ENCODE results near the gene PRR5.

DNA sequence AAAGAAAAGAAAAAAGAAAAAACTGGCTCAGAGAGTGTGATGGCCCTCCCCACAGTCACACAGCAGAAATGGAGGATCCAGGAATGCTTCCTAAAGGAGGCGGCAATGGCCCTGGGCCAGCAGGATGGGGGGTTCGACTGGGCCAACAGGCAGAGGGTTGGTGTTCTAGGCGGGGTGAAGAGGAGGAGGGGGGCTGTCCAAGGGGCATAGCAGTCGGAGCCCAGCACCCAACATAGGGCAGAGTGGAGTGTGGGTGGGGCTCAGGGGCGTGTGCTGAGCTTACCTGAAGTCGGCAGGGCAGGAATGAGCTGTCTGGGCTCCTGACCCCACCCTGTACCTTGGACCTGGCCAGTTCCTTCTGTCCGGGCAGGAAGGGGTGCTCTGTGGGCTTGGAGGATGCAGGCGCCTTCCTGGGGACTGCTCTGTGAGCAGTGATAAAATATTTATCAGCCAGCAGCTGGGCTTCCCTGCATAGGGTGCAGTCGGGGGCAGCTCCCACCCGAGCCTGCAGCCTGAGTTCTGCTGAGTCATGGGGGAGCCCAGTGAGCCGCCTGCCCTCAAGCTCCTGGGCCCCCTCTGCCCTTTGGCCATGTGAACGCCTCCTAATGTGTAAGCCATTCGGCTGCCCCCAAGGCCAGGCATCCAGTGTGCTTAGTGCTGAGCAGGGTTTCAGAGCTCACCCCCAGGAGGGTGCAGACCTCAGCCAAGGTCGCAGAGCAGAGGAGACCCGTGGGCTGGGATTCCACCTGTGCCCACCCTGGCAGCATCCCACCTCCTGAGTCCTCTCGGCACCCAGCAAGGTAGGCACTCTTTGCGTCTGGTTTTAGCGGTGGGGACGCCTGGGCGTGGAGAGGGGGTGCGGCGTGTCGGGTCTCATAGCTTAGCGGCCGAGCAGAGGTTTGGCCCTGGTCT is 25.3 kb upstream of the PRR5 start:
- no peak for TF ChIP-seq CTCF (conservative IDR thresholded peaks at IDR 0.05; ENCODE audit: low read length)
- no peak for TF ChIP-seq EZH2phosphoT487 (IDR thresholded peaks at IDR 0.05; ENCODE audit: borderline replicate concordance, low read depth, low read length)
